Psoas muscle (tissue), 8 donors: Measurements from ENCODE around the gene GALM. TPM values are rescaled to one million over a fixed set of nuclear protein-coding genes. Genes with fewer than 3 reads are reported as not detected.

Experiments
- ATAC-seq, 4 donors: fragments of 200-7000 bp; cut with Tn5 transposase; one replicate each; pipeline ENCODE4 v1.9.1; 2020; ENCODE audit warnings: moderate library complexity in 3 of 4, mild to moderate bottlenecking in 2 of 4
- DNase-seq, 2 donors: peaks; one replicate each; pipeline ENCODE4 v3.0.0-alpha.2; 2020
- H3K27ac ChIP-seq: fragments of 200-600 bp; one replicate; pipeline ENCODE4 v1.8.0; 2022
- H3K27me3 ChIP-seq, 3 donors: fragments of 200-600 bp in 1 of 3; one replicate each; pipeline versions ENCODE4 v1.6.1 to v1.8.0; 2013 to 2022; ENCODE audit warnings: low read length in 2 of 3, mild to moderate bottlenecking in 2 of 3, moderate library complexity in 1 of 3; ENCODE audit not compliant: insufficient read depth in 3 of 3
- H3K36me3 ChIP-seq, 2 donors: fragments of 200-600 bp in 1 of 2; one replicate each; pipeline versions ENCODE4 v1.6.1 to v1.8.0; 2013 to 2022; ENCODE audit warnings: low read depth in 1 of 2, mild to moderate bottlenecking in 1 of 2, moderate library complexity in 1 of 2; ENCODE audit not compliant: insufficient read depth in 1 of 2
- H3K4me1 ChIP-seq: fragments of 200-600 bp; one replicate; pipeline ENCODE4 v1.8.0; 2022
- H3K4me3 ChIP-seq: fragments of 200-600 bp; one replicate; pipeline ENCODE4 v1.8.0; 2022; ENCODE audit warnings: mild to moderate bottlenecking
- H3K9me3 ChIP-seq: fragments of 200-600 bp; one replicate; pipeline ENCODE4 v1.8.0; 2022
- CTCF ChIP-seq: fragments of 200-600 bp; IDR thresholded peaks from one replicate; pipeline ENCODE4 v1.8.0; 2022; ENCODE audit warnings: antibody characterized with exemption
- WGBS, 3 donors: extraction: QIAGEN DNeasy Blood & Tissue Kit; methylation state at CpG; one replicate each; pipeline versions ENCODE4 v1.1.6 to v1.1.7; 2013; 5-methylcytosine and 5-hydroxymethylcytosine counted together
- intact Hi-C, 2 donors: fragments of 100-400 bp; cut with DNase I; formaldehyde crosslinking; loops; one replicate each; pipeline versions ENCODE4 v1.11.0 to v1.14.2; 2022
- polyA plus RNA-seq, 3 donors: library from polyadenylated mRNA; stranded (reverse); fragments of 200-250 nt; gene quantifications; one replicate each; pipeline ENCODE4 v1.2.3, GENCODE V29; 2013
- total RNA-seq, 4 donors: library from RNA; stranded (reverse); fragmentation: NEBNext Ultra II Directional in 2 of 4; extraction: Animal tissue kit (Norgen Biotek cat#: 25700) in 2 of 4; gene quantifications; one replicate each; pipeline versions ENCODE4 v1.2.1 to v1.2.4, GENCODE V29; 2021 to 2023
- donor health status: healthy with polysubstance abuse.
- donor health status: DM: no; HTN: no; CAD: no; lungs with moderate emphysema.
- donor health status: Bipolar disorder and iron deficiency.
- donor health status: healthy.
- donor health status: DM: yes; HTN: yes; CAD: no.
- donor health status: DM: no; HTN: no; CAD: no.
- donor health status: DM: no; HTN: no; CAD: no.
- donor health status: DM: yes; HTN: yes; CAD: no.

GALM gene
- total and polyA plus RNA-seq, 7 donors: 2.0 to 16.1 (median 5.4) TPM

DNA sequence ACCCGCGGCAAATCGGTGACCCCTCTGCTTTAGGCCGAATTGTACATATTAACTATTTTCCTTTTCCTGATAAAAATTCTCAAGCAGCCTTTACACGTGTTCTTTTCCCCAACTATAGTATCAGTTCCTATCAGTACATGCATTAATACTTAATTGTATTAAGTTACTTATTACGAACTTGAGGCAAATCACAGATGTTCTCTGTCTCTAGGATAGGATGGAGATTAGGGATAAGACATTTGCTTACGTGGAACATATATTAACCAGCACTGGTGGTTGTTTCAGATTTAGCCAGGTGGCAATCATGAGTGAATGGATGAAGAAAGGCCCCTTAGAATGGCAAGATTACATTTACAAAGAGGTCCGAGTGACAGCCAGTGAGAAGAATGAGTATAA is 112.8 kb downstream of the GALM start:
- intact Hi-C loops: no loop called here
- Histone ChIP-seq H3K9me3 (no peaks in the 10 kb centered on the region), H3K27ac (peak overlapping the region; percentile 73), H3K4me3 (peak overlapping the region; percentile 89), H3K27me3 (no peaks in the 10 kb centered on the region), H3K36me3 (peaks cover 0 to 30% of the 10 kb centered on the region in 2 donors), H3K4me1 (peaks cover 9% of the 10 kb centered on the region)
- TF ChIP-seq CTCF: no peak
- ATAC-seq (peak in 1 of 4 donors; percentile 23), DNase-seq (no peak)
- 7 to 9% (median 9%) methylated on average over 8 of the region's 8 CpGs for WGBS, 3 donors

- no peak for TF ChIP-seq CTCF
- Histone ChIP-seq H3K27ac (no peak overlapping the region), H3K9me3 (no peaks in the 10 kb centered on the region), H3K4me1 (peaks cover 8% of the 10 kb centered on the region), H3K27me3 (no peaks in the 10 kb centered on the region), H3K36me3 (peaks cover 0 to 30% of the 10 kb centered on the region in 2 donors), H3K4me3 (no peak overlapping the region)
- DNase-seq (no peak), ATAC-seq (no peak)
- intact Hi-C loops: no loop called here
These were observed 117.7 kb downstream of the GALM start for GRCh38 chr2:38783586-38783985.

Other genes with a start within 250 kb of the GALM start
- gene HNRNPLL, start 63.2 kb upstream of the GALM start, total RNA-seq: 10 to 100 TPM; 17.8 to 22.4 (median 19.6) TPM
- 10 to 100 TPM in 1 of 3 donors, 1 to 10 TPM in 2; 6.4 to 14.6 (median 6.7) TPM for gene HNRNPLL, start 63.2 kb upstream of the GALM start, polyA plus RNA-seq
- gene SRSF7, start 85.2 kb downstream of the GALM start, total RNA-seq: 10 to 100 TPM; 35.5 to 78.2 (median 56.7) TPM
- gene SRSF7, start 85.2 kb downstream of the GALM start, polyA plus RNA-seq: 100 to 1,000 TPM in 1 of 3 donors, 10 to 100 TPM in 2; 26.0 to 111 (median 45.8) TPM
- 10 to 100 TPM in 1 of 4 donors, 1 to 10 TPM in 3; 5.6 to 10.8 (median 9.3) TPM for gene GEMIN6, start 112.1 kb downstream of the GALM start, total RNA-seq
- gene GEMIN6, start 112.1 kb downstream of the GALM start, polyA plus RNA-seq: 10 to 100 TPM in 1 of 3 donors, 1 to 10 TPM in 2; 7.2 to 12.1 (median 9.5) TPM
- gene DHX57, start 209.8 kb downstream of the GALM start, total RNA-seq: 10 to 100 TPM; 11.6 to 15.3 (median 13.6) TPM
- gene DHX57, start 209.8 kb downstream of the GALM start, polyA plus RNA-seq: 1 to 10 TPM; 7.7 to 8.7 (median 8.5) TPM
- gene MORN2, start 209.9 kb downstream of the GALM start, total RNA-seq: 10 to 100 TPM in 3 of 4 donors, 1 to 10 TPM in 1; 8.2 to 18.9 (median 14.1) TPM
- gene MORN2, start 209.9 kb downstream of the GALM start, polyA plus RNA-seq: 10 to 100 TPM; 21.4 to 35.3 (median 26.3) TPM
- gene ARHGEF33, start 223.8 kb downstream of the GALM start, total RNA-seq: under 1 TPM; 0.15 to 0.58 (median 0.15) TPM
- gene ARHGEF33, start 223.8 kb downstream of the GALM start, polyA plus RNA-seq: under 1 TPM; 0.03 to 0.25 (median 0.13) TPM